SK-N-SH treated with all-trans-retinoic acid at 6 μM for 48 hours (cell line): ENCODE results near the gene EMD.

Source experiments
- ESRRG ChIP-seq: fragments of 250-450 bp; sonication (Bioruptor Pico); IDR thresholded peaks from 2 replicates; pipeline ENCODE4 v1.6.1; 2021; ENCODE audit warnings: mild to moderate bottlenecking
- ISL1 ChIP-seq: fragments of 250-450 bp; sonication (Bioruptor Pico); IDR thresholded peaks from 2 replicates; pipeline ENCODE4 v2.1.2; 2022; ENCODE audit warnings: mild to moderate bottlenecking, moderate library complexity
- PPARA ChIP-seq: fragments of 250-450 bp; sonication (Bioruptor Pico); IDR thresholded peaks from 2 replicates; pipeline ENCODE4 v1.5.0; 2020; ENCODE audit warnings: mild to moderate bottlenecking, borderline replicate concordance
- RARB ChIP-seq: fragments of 250-450 bp; sonication (Bioruptor Pico); IDR thresholded peaks from 2 replicates; pipeline ENCODE4 v1.8.0; 2021; ENCODE audit warnings: mild to moderate bottlenecking, moderate library complexity
- SNAI2 ChIP-seq: fragments of 250-450 bp; sonication (Bioruptor Pico); IDR thresholded peaks from 2 replicates; pipeline ENCODE4 v1.5.0; 2020; ENCODE audit warnings: mild to moderate bottlenecking, moderate library complexity
- ZFP3 ChIP-seq: fragments of 250-450 bp; sonication (Bioruptor Pico); IDR thresholded peaks from 2 replicates; pipeline ENCODE4 v1.5.0; 2020; ENCODE audit warnings: mild to moderate bottlenecking, moderate library complexity
- ZNF8 ChIP-seq: fragments of 450-650 bp; formaldehyde crosslinking; IDR thresholded peaks from 2 replicates; pipeline ENCODE4 v1.5.0; 2020; ENCODE audit warnings: mild to moderate bottlenecking, moderate library complexity
- TF ChIP-seq, protein P1 (sequence below): fragments of 250-450 bp; sonication (Bioruptor Pico); IDR thresholded peaks from 2 replicates; pipeline ENCODE4 v1.5.0; 2020; ENCODE audit warnings: mild to moderate bottlenecking, moderate library complexity

DNA sequence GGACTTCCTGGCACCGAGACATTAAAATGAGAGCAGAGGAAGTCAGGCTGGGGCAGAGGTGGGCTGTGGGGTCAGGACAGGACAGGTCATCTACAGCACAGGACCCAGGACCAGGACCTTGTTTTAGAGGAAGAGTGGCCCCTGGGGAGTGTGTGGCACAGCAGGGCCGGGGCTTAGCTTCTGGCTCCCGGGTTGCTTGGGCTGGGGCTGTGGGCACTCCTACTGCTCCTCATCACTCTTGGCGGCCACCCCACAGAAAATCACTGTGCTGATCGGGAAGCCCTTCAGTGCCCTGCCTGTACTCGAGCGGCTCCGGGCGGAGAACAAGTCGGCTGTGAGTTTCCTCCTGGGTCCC is 41.3 kb downstream of the EMD start:
- TF ChIP-seq ZNF8 (CRISPR knock-in tag): no peak
- TF ChIP-seq ZFP3 (CRISPR knock-in tag): no peak
- TF ChIP-seq PPARA (CRISPR knock-in tag): no peak
- no peak for TF ChIP-seq ISL1
- no peak for TF ChIP-seq ESRRG (CRISPR knock-in tag)
- no peak for TF ChIP-seq SNAI2 (CRISPR knock-in tag)
- TF ChIP-seq RARB (CRISPR knock-in tag): no peak
- TF ChIP-seq, protein P1, sequence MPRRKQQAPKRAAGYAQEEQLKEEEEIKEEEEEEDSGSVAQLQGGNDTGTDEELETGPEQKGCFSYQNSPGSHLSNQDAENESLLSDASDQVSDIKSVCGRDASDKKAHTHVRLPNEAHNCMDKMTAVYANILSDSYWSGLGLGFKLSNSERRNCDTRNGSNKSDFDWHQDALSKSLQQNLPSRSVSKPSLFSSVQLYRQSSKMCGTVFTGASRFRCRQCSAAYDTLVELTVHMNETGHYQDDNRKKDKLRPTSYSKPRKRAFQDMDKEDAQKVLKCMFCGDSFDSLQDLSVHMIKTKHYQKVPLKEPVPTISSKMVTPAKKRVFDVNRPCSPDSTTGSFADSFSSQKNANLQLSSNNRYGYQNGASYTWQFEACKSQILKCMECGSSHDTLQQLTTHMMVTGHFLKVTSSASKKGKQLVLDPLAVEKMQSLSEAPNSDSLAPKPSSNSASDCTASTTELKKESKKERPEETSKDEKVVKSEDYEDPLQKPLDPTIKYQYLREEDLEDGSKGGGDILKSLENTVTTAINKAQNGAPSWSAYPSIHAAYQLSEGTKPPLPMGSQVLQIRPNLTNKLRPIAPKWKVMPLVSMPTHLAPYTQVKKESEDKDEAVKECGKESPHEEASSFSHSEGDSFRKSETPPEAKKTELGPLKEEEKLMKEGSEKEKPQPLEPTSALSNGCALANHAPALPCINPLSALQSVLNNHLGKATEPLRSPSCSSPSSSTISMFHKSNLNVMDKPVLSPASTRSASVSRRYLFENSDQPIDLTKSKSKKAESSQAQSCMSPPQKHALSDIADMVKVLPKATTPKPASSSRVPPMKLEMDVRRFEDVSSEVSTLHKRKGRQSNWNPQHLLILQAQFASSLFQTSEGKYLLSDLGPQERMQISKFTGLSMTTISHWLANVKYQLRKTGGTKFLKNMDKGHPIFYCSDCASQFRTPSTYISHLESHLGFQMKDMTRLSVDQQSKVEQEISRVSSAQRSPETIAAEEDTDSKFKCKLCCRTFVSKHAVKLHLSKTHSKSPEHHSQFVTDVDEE (CRISPR knock-in tag): no peak
